HG02798 (cell line): ENCODE results near the gene MED26.
A peak's percentile ranks its signal among the peaks of the same experiment; 100 is the strongest.

Experiments used
- ATAC-seq: cut with Tn5 transposase; IDR thresholded peaks from one replicate; pipeline ENCODE4 v1.9.1; 2021; ENCODE audit warnings: mild to moderate bottlenecking; ENCODE audit not compliant: unreplicated experiment, poor library complexity

MED26 gene

DNA sequence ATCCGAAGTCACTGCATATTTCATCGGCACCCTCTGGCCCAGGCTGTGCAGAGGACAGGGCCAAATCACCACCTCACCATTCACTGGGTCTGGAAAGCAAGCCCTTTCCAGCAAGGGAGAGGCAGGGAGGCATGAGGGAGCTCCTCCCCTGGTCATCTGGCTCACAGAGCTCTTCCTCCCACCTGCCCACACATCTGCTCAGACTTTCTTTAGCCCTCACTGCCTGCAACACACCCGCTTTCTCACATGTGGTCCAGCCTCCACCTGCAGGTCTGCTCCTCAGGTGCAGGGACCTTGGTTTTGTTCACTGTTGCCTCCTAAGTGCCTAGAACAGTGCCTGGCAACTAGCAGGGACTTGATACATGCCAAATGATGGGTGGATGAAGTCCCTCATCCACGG, 34.8 kb downstream of the MED26 start:
- no peak for ATAC-seq

- ATAC-seq, result no peak
Observed at GRCh38 chr19:16591803-16592556, 36.0 kb downstream of the MED26 start.

- no peak for ATAC-seq
Observed at GRCh38 chr19:16590876-16591802, 36.9 kb downstream of the MED26 start.

DNA sequence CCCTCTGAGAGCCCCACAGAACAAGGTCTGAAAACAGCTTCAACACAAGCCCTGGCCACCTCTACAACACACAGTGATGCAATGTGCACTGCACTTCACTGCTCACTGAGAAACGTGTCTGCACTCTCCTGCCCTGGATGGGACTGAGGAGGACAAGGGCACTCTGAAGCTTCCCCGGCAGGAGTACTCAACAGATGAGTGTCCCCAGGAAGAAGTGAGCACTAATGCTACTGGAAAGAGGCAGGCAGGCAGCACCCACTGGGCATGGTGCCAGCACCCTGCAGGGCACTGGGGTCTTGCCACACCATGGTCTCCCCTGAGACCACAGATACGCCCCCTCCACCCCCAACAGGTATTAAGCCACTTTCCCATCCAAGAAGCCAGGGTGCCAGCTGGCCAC, 38.1 kb downstream of the MED26 start:
- no peak for ATAC-seq

- ATAC-seq, result peak; percentile 0
Observed at GRCh38 chr19:16588824-16589577, 39.0 kb downstream of the MED26 start.

DNA sequence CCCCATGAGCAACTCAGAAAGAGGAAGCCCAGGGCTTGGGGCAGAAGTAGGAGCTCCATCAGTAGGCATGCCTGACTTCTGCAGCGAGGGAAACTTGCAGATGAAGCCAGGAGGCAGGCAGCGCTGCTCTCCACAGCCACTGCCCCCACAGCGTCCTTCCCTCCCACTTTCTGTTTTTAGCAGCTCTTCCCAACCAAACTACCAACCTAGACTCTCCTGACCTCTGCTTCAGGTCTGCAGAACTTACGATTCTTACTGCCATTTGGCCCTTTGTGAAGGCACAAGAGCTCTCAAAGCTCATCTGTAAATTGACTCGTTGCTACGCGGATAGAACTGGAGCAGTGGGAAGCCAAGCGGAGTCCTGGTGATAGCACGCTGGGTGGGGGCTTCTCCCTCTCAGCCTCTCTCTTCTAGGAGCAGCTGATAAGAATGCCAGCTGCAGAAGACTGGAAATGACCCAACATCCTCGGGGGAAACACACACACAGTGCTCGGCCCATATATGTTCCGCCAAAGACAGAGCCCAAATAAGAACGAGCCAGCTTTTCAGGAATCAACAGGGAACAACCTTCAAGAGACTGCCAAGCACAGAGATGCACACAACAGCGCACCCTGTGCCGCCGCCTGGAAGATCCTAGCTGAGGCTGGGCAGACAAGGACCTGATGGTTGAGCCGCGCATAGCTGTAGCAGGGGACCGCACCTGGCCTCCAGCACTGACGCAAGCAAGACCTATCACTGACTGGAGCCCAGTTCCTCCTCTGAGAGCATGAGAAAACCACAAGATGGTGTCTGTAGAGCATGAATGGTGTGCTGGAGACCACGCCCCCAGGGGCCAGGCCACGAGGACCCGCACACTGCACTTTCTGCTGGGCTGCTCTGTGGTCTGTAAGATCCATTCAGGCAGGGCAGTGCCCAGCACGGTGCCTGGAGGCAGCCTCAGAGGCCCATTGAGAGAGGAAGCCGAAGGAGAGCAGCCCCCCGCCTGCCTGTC, 39.9 kb downstream of the MED26 start:
- ATAC-seq, result peak; percentile 46

- ATAC-seq, result no peak
Observed at GRCh38 chr19:16586991-16587832, 40.8 kb downstream of the MED26 start.

- no peak for ATAC-seq
Observed at GRCh38 chr19:16586477-16586871, 41.5 kb downstream of the MED26 start.

DNA sequence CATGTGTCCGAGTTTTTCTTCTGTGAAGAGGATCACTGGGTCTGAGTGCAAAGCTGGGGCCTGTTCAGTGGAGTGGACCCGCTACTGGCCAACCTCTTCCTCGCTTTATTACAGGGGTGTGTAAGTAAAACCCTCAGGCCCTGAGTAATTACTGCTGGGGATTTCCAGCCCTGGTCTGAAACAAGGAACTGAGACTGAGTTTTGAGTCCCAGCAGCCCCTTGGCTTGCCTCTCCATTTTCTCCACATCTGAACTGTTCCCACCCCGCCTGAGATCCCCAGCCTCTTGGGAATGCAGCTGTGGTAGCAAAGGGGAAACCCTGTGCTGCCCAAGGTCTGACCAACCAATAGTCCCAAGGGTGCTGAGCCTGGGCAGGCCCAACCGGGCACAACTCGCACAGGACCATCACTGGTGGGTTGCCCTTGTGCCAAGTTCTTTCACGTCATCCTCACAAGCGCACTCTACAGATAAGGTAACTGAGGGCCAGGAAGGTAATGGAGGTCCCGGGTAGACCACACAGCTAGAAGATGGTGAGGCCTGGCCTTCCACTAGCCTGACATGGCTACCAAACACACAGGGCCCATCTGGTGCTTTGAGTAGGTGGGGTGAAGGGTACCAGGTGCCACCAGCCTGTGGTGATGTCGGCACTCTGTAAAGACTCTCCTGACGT, 42.1 kb downstream of the MED26 start:
- ATAC-seq, result peak; percentile 44

DNA sequence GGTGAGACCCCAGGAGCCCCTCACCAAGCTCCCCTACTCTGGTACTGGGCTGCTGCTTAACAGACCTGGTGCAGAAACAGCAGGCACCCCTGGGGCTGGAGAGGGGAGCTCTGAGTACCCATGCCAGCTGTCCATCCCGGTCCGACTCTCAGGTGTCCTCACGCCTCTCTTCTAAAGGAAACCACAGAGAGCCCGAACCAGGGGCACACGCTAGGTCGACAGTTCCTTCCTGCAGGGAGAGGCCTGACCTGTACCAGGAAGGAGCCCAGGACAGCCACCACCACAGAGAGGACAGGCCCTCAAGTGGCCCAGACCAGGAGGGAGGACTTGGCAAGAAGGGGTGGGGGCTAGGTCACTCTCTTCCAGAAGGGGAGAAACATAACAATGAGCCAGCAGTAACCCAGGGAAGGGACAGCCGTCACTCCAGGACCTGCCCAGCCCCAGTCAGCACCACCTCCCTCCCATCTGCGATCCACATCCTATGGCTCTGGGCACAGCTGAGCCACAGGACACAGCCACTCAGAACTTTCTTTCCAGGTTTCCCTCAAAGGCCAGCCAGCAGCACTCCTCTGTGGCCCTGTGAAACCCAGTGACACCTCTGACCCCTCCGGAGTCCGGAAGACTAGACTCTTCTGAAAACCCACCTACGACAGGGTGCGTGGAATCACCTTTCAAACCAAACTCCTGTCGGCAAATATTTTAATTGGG, 42.8 kb downstream of the MED26 start:
- ATAC-seq, result no peak

GRCh38 chr19:16584248-16585093, 43.5 kb downstream of the MED26 start:
- peak; percentile 65 for ATAC-seq

DNA sequence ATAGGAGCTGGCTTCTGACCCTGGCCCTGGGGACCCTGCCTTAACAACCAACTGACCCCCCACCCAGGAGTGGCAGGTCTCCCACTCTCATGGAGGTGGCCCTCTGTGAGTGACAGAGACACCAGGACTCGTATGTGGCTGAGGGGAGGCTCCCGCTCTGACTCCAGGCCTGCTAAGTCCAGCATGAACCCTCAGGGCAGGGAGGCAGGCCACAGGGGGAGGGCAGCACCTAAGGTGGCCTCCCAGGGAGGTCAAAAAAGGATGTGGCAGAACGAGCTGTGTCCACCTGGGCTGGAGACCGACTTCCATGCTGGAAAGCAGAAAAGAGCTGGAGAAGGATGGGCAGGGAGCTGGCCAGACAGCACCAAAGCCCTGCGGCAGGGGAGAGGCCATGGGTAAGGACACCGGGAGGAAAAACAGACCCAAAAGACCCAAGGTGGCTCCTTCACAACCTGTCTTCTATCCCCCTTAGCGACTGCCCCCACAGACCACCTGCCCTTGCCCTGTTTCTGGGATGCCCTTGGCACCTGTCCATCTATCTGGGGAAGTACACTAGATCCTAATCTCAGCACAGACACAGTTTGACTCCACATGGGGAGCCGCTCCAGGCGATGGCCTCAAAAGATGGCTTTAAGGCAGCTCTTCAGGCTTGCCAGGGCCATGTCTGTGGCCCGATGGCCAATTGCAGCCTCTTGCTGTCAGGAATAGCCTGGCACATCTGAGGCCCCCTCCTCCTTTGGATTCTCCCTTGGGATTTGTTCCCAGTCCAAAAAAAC, 45.3 kb downstream of the MED26 start:
- no peak for ATAC-seq

GRCh38 chr19:16581971-16582343, 46.0 kb downstream of the MED26 start:
- ATAC-seq, result no peak

DNA sequence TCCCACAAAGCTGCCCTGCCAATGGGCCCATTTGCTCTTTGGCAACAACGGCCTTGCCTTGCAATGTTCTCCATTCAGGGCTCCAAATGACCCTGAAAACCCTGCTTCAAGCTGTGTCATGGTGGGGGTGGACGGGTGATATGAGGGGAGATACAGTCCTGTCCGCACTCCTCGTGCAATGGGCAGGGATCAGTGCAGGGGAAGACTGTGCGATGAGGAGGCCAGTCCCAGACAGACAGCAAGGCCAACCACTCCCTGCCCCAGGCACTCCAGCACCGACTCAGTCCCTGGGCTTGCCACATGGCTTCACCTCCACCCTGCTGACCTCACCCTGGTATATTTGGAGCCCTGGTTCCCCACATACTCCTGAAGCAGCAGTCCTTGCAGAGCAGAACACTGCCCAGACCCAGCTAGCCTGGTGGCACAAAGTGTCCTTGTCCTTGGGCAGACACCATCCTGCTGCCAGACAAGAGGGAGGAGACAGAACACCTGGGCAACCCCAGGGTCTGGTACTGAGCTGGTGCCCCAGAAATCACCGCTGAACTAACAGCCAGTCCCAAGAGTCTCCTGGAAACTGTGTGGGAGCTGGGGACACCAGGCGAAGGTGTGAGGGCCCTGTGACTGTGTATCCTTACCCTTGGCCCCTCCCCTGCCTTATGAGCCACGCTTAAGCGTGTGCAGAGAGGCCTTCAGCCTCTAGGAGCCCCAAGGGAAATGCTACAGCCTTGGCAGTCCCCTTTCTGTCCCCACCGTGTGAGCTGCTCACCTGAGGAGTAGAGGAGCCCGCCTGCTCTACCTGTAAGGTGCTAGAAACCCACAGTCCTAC, 46.6 kb downstream of the MED26 start:
- ATAC-seq, result no peak

- ATAC-seq, result no peak
Observed at GRCh38 chr19:16579381-16579780, 48.6 kb downstream of the MED26 start.
